ENCODE data around the gene RTL9. TPM values are rescaled to one million over a fixed set of nuclear protein-coding genes. Genes with fewer than 3 reads are reported as not detected.

Gene RTL9
- total and polyA plus RNA-seq, 9 of the 15 experiments (the other 6 are each of a cell fraction or from before 2014, with no cell fraction given) = 0.04 to 0.35 (median 0.13) TPM; not detected in 1

- TF ChIP-seq MGA (IDR thresholded peaks at IDR 0.05) = no peak
- no peak for TF ChIP-seq ZNF282 (CRISPR knock-in tag; IDR thresholded peaks at IDR 0.05)
- no peak for TF ChIP-seq SMAD1 (IDR thresholded peaks at IDR 0.05; ENCODE audit: low read depth, low read length, partially characterized antibody)
- TF ChIP-seq RBM14 (IDR thresholded peaks at IDR 0.05; ENCODE audit: borderline replicate concordance, insufficient read depth, low read depth, low read length) = no peak
- TF ChIP-seq, protein P1, sequence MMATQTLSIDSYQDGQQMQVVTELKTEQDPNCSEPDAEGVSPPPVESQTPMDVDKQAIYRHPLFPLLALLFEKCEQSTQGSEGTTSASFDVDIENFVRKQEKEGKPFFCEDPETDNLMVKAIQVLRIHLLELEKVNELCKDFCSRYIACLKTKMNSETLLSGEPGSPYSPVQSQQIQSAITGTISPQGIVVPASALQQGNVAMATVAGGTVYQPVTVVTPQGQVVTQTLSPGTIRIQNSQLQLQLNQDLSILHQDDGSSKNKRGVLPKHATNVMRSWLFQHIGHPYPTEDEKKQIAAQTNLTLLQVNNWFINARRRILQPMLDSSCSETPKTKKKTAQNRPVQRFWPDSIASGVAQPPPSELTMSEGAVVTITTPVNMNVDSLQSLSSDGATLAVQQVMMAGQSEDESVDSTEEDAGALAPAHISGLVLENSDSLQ (IDR thresholded peaks at IDR 0.05) = peak; percentile 49
- TF ChIP-seq, protein P2, sequence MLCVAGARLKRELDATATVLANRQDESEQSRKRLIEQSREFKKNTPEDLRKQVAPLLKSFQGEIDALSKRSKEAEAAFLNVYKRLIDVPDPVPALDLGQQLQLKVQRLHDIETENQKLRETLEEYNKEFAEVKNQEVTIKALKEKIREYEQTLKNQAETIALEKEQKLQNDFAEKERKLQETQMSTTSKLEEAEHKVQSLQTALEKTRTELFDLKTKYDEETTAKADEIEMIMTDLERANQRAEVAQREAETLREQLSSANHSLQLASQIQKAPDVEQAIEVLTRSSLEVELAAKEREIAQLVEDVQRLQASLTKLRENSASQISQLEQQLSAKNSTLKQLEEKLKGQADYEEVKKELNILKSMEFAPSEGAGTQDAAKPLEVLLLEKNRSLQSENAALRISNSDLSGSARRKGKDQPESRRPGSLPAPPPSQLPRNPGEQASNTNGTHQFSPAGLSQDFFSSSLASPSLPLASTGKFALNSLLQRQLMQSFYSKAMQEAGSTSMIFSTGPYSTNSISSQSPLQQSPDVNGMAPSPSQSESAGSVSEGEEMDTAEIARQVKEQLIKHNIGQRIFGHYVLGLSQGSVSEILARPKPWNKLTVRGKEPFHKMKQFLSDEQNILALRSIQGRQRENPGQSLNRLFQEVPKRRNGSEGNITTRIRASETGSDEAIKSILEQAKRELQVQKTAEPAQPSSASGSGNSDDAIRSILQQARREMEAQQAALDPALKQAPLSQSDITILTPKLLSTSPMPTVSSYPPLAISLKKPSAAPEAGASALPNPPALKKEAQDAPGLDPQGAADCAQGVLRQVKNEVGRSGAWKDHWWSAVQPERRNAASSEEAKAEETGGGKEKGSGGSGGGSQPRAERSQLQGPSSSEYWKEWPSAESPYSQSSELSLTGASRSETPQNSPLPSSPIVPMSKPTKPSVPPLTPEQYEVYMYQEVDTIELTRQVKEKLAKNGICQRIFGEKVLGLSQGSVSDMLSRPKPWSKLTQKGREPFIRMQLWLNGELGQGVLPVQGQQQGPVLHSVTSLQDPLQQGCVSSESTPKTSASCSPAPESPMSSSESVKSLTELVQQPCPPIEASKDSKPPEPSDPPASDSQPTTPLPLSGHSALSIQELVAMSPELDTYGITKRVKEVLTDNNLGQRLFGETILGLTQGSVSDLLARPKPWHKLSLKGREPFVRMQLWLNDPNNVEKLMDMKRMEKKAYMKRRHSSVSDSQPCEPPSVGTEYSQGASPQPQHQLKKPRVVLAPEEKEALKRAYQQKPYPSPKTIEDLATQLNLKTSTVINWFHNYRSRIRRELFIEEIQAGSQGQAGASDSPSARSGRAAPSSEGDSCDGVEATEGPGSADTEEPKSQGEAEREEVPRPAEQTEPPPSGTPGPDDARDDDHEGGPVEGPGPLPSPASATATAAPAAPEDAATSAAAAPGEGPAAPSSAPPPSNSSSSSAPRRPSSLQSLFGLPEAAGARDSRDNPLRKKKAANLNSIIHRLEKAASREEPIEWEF (CRISPR knock-in tag; IDR thresholded peaks at IDR 0.05) = no peak
Measured at GRCh38 chrX:110396735-110397134, 38.1 kb downstream of the RTL9 start (continued).

All from K562 (cell line).